ENCODE measurements around the gene SREBF2. TPM values are rescaled to one million over a fixed set of nuclear protein-coding genes. Genes with fewer than 3 reads are reported as not detected.
A peak's percentile ranks its signal among the peaks of the same experiment; 100 is the strongest.

SREBF2 gene
- total and polyA plus RNA-seq, 2 donors (not counting 3 experiments of a cell fraction or from before 2014, with no cell fraction given): 101 to 136 TPM

DNA sequence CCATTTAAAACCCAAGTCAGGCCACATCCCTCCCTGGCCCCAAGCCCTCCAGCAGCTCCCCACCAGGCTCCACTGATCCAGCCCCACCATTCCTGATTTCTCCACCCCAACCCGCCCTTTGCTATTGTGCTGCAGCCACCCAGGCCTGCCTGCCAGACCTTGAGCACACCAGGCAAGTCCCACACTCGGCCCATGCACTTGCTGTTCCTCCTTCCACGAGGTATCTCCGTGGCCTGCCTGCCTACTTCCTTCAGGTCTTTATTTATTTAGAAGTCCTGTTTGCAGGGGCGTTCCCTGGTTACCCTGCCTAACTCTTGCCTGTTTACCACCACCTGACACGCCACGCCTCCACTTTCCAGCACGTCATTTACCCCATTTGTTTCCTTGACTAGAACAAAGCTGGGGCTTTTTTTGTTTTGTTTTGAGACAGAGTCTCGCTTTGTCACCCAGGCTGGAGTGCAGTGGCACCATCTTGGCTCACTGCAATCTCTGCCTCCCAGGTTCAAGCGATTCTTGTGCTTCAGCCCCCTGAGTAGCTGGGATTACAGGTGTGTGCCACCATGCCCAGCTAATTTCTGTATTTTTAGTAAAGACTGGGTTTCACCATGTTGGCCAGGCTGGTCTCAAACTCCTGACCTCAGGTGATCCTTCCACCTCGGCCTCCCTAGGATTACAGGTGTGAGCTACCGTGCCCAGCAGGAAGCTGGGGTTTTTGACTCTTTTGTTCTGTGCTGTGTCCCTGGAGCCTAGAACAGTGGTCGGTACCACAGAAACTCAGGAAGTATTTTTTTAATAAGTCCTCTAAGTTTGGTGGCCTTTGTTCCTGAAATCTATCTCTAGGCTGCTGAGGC is 107.3 kb downstream of the SREBF2 start:
- POLR2A ChIA-PET: no interaction called here
- intact Hi-C loops (cut with micrococcal nuclease) (loop anchor here (2.0 kb wide), 1 partner anchor 13 kb away; the partner anchor contains the start of gene TNFRSF13C), dilution Hi-C loops (cut with MboI; ENCODE audit: extremely low pct_ligation_motif_present, low sequenced_read_pairs) (no loop called here)
- Histone ChIP-seq H3K9ac (replicated peaks; ENCODE audit: extremely low read depth, insufficient read depth, low read length) (no peak overlapping the region), H3K4me3 (replicated peaks in 1 of 3; ENCODE audit: insufficient read depth in 1 of 3, low read depth in 1 of 3, low read length in 3 of 3) (no peak overlapping the region), H3K4me1 (ENCODE audit: control insufficient read depth, extremely low read depth, insufficient read depth, low read length) (peaks cover 22% of the 10 kb centered on the region), H3K27ac (ENCODE audit: insufficient read depth, low read depth, low read length) (no peak overlapping the region), H4K20me1 (replicated peaks; ENCODE audit: control insufficient read depth, extremely low read depth, insufficient read depth, low read length) (no peaks in the 10 kb centered on the region), H3K27me3 (ENCODE audit: control insufficient read depth in 2 of 2, insufficient read depth in 2 of 2, low read length in 2 of 2) (no peaks in the 10 kb centered on the region), H3K36me3 (ENCODE audit: control insufficient read depth in 2 of 2, extremely low read depth in 1 of 2, insufficient read depth in 2 of 2, low read length in 2 of 2) (peaks cover 0 to 2% of the 10 kb centered on the region in 2 experiments), H3K4me2 (ENCODE audit: insufficient read depth, low read length) (no peak overlapping the region), H2AFZ (ENCODE audit: low read depth, low read length) (no peak overlapping the region), H3K79me2 (ENCODE audit: control insufficient read depth, insufficient read depth, low read length) (no peaks in the 10 kb centered on the region), H3K9me3 (replicated peaks; ENCODE audit: control insufficient read depth, insufficient read depth, low read length) (no peaks in the 10 kb centered on the region), H3K9me1 (replicated peaks; ENCODE audit: control insufficient read depth, extremely low read depth, insufficient read depth, low read length) (no peaks in the 10 kb centered on the region)
- TF ChIP-seq JUN (IDR thresholded peaks at IDR 0.05; ENCODE audit: borderline replicate concordance, insufficient read depth, insufficient read length, low read depth): no peak
- no peak for TF ChIP-seq MAX (IDR thresholded peaks at IDR 0.05; ENCODE audit: insufficient read depth, insufficient read length)
- TF ChIP-seq POLR2A (IDR thresholded peaks at IDR 0.05; ENCODE audit: low read depth, low read length): no peak
- TF ChIP-seq MYC (IDR thresholded peaks at IDR 0.05; ENCODE audit: low read depth, low read length): no peak
- TF ChIP-seq GATA2 (IDR thresholded peaks at IDR 0.05; ENCODE audit: insufficient read depth, insufficient read length, low read depth, low read length): no peak
- TF ChIP-seq, protein P1, sequence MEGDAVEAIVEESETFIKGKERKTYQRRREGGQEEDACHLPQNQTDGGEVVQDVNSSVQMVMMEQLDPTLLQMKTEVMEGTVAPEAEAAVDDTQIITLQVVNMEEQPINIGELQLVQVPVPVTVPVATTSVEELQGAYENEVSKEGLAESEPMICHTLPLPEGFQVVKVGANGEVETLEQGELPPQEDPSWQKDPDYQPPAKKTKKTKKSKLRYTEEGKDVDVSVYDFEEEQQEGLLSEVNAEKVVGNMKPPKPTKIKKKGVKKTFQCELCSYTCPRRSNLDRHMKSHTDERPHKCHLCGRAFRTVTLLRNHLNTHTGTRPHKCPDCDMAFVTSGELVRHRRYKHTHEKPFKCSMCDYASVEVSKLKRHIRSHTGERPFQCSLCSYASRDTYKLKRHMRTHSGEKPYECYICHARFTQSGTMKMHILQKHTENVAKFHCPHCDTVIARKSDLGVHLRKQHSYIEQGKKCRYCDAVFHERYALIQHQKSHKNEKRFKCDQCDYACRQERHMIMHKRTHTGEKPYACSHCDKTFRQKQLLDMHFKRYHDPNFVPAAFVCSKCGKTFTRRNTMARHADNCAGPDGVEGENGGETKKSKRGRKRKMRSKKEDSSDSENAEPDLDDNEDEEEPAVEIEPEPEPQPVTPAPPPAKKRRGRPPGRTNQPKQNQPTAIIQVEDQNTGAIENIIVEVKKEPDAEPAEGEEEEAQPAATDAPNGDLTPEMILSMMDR (IDR thresholded peaks at IDR 0.05; ENCODE audit: extremely low read depth in 1 of 2, insufficient read depth in 1 of 2, low read depth in 1 of 2, low read length in 2 of 2): no peak
- TF ChIP-seq EZH2 (IDR thresholded peaks at IDR 0.05; ENCODE audit: borderline replicate concordance, low read depth, low read length, severe bottlenecking): no peak
- TF ChIP-seq FOS (IDR thresholded peaks at IDR 0.05; ENCODE audit: borderline replicate concordance, insufficient read depth, low read length): no peak
- no peak for TF ChIP-seq POLR2AphosphoS5 (IDR thresholded peaks at IDR 0.05; ENCODE audit: insufficient read depth, low read depth, low read length)
- FAIRE-seq (peak; percentile 4), DNase-seq (ENCODE audit: low read depth, low spot score) (no peak)
- no TSS peak for BruUV-seq (replicated peaks)
- CTCF ChIA-PET: interaction anchor here (0.7 to 2.6 kb wide), 39 partner anchors 10 to 504 kb away, joined by 3 to 127 read pairs (median 7); partner anchors contain the start of genes CCDC134, MEI1, SNU13 and SREBF2

Data from endothelial cell of umbilical vein (primary cell).